GM10266 (cell line): ENCODE measurements around the gene NANOS2.
A peak's percentile ranks its signal among the peaks of the same experiment; 100 is the strongest.

Experiments used
- DNase-seq: peaks from one replicate; pipeline ENCODE4 v3.0.0; 2012; ENCODE audit errors: extremely low spot score
- CTCF ChIP-seq: IDR thresholded peaks from 2 replicates; pipeline ENCODE4 v1.5.1; 2012; ENCODE audit warnings: mild to moderate bottlenecking, low read depth; ENCODE audit not compliant: control insufficient read depth, insufficient read depth; ENCODE audit errors: missing control alignments

The NANOS2 gene

GRCh38 chr19:45955905-45956608 lies 41.5 kb upstream of the NANOS2 start:
- DNase-seq: no peak
- TF ChIP-seq CTCF: no peak

GRCh38 chr19:45954156-45954555 lies 39.6 kb upstream of the NANOS2 start:
- no peak for TF ChIP-seq CTCF
- no peak for DNase-seq

GRCh38 chr19:45953676-45954075 lies 39.1 kb upstream of the NANOS2 start:
- DNase-seq: no peak
- no peak for TF ChIP-seq CTCF

- peak; percentile 70 for DNase-seq
- TF ChIP-seq CTCF: no peak
Observed at GRCh38 chr19:45952686-45953505, 38.3 kb upstream of the NANOS2 start.

GRCh38 chr19:45952341-45952685 lies 37.7 kb upstream of the NANOS2 start:
- DNase-seq: no peak
- TF ChIP-seq CTCF: no peak

GRCh38 chr19:45947926-45948325 lies 33.3 kb upstream of the NANOS2 start:
- TF ChIP-seq CTCF: no peak
- no peak for DNase-seq

- no peak for TF ChIP-seq CTCF
- DNase-seq: no peak
Observed at GRCh38 chr19:45940515-45940805, 25.9 kb upstream of the NANOS2 start.
